Activated CD4-positive, CD25-positive, alpha-beta regulatory T cell treated with anti-CD3 and anti-CD28 coated beads, Interleukin-2, amount 50 U/mL, for 16 hours (primary cell): ENCODE results near the gene ABL2.
A peak's percentile ranks its signal among the peaks of the same experiment; 100 is the strongest.

Experiments used
- DNase-seq: peaks from one replicate; pipeline ENCODE4 v3.0.0-alpha.2; 2020; ENCODE audit warnings: low read depth, low spot score

ABL2 gene

DNA sequence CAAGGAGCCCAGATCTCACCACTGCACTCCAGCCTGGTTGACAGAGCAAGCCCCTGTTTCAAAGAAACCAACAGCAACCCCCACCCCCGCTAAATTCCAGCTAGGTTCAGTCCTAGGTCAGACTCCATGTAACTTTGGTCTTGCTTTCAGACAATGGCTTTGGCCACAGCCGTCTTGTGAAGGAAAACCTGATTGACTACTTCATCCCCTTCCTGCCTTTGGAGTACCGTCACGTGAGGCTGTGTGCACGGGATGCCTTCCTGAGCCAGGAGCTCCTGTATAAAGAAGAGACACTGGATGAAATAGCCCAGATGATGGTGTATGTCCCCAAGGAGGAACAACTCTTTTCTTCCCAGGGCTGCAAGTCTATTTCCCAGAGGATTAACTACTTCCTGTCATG, 134.7 kb downstream of the ABL2 start:
- DNase-seq: no peak

DNA sequence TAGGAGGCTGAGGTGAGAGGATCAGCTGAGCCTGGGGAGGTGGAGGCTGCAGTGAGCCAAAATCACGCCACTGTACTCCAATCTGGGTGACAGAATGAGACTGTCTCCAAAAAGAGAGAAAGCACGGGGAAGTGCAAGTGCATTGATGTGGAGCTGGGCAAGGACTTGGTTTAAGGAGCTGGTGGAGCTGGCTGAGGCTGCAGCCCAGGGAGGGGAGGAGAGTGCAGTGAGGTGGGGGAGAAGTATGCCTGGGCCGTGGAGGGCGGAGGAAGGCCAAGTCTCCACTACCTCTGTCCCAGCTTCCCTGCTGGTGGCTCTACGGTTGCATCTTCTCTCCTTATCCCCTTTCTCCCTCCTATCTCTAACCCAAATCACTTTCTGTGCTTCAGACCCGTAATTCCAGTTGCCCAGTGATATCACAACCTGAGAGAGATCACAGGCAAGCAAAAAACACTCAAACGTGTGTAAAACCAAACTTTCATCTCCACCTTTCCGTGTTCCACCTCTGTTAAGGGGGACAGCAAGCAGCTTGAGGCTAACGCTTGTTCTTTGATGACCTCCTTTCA, 136.5 kb downstream of the ABL2 start:
- no peak for DNase-seq

DNA sequence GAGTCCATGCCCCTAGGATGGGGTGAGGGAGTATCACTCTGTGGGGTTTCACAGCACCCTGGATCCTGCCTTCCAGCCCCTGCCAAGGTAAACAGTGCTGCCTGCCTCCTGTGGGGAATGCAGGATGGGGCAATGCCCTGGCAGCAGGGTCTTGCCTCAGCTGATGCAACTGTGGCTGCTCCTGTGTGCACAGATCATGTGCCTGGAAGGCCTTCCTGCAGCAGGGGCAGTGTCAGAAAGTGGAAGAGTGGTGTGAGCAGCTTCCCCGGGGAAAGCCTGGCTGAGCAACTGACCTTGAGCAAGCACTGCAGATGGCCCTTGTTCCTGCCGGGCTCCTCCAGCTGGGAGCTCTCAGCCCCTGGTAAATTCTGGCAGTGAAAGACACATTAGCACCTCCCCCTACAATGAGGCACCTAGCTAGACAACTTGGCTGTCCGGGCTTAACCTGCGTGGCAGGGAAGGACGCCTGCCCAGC, 137.7 kb downstream of the ABL2 start:
- no peak for DNase-seq

DNA sequence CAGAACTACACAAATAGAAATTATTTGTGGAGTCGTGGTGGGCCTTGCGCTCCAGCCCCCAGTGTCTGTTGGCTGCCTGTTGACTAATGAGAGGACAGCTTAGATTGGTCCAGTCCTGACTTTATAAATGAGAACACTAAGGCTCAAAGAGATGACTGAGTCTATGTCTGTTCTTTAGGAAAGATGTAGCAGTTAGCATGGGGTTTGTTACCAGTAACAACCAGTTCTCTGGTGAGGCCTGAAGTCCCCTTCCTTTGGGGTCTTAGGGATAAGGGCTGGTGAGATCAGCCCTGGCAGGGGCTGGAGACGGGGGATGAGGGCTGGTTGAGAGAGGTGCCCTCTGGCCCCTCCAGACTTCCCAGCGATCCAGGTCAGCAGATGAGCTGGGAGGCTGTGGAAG, 138.6 kb downstream of the ABL2 start:
- no peak for DNase-seq

DNA sequence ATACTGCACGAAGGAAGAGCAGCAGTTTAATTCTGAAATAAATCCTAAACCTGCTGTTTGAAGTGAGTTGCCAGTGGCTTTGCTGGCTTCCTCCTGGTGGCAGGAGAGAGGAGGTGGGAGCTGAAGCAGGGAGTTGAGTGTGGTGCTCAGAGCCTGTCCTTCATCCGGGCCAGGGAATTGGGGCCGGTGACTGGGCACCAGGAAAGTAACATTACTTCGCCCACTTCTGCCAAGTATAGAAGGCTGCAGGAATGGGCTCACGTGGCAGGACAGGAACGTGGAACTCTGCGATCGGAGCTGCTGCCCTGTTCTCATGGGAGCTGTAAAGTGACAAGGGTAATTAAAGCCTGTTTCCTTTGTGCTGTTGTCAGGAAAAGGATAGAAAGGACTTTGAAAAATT, 139.0 kb downstream of the ABL2 start:
- DNase-seq: no peak

DNA sequence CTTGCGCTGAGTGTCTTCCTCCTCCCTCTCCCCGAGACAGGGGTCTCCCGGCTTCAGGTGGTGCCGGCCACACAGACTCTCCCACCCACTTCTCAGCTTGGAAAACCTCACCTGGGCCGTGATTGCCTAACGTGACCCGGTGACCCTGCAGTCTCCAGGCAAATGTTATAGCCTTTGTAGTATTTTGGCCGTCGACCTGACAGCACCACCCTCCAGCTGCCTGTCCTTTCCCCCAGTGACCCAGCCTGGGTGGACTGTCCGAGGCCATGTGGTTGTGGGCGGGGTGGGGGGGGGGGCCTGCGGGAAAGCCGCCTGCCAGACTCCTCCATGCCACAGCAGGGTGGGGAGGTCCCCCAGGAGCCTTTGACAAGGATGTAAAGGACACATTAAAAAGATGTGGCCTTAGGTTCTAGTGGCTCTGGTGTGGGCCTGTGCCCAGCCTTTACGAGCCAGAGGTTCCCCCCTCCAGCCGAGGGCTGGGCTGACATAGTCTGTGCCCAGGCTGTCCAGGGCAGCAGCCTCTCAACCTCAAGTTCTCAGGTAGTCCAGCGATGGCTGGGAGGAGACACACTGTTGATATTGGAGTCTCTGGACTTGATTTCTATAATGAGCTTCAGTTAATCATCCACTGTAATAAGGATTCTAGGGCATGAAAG, 139.5 kb downstream of the ABL2 start:
- no peak for DNase-seq

DNA sequence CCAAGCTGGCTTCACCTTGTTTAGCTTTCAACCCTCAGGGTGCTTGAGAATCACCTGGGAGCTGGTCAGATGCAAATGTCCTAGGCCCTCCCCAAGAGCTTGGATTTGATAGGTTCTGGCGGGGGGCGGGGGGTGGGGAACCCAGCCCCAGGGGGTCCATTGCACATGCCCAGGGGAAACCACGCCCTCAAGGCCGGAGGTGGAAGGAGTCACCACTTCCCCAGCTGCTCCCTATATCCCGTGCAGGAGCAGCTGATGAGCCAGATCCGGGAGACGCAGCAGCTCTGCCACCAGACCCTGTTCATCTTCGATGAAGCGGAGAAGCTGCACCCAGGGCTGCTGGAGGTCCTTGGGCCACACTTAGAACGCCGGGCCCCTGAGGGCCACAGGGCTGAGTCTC, 141.8 kb downstream of the ABL2 start:
- DNase-seq: no peak

DNA sequence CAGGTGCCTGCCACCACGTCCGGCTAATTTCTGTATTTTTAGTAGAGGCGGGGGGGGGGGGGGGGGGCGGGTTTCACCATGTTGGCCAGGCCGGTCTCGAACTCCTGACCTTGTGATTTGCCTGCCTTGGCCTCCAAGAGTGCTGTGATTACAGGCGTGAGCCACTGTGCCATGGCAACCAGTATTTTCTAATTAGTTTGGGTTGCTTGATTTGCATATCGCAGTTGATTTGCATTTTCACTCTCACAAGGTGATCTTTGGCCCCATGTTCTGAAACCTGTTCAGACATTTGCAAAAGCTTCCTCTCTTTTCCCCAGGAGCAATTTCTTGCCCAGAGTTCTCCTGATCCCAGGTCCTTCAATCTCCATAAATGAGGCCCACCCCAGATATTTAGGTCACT, 145.9 kb downstream of the ABL2 start:
- no peak for DNase-seq

DNA sequence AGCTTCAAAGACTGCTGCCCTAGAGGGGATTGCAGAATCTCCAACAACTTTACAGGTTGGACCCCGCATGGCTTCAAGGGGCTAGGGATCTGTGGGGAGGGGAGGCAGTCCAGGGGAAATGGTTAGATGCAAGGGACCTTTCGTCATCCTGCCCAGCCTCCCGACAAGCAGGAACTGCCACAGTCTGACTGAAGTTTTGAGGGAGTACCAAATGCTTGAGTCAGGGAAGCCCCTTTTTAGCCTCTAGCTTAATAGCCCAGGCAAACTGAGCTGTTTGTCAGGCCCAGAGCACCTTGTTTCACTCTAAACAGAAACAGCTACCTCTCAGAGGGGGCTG, 146.5 kb downstream of the ABL2 start:
- no peak for DNase-seq

DNA sequence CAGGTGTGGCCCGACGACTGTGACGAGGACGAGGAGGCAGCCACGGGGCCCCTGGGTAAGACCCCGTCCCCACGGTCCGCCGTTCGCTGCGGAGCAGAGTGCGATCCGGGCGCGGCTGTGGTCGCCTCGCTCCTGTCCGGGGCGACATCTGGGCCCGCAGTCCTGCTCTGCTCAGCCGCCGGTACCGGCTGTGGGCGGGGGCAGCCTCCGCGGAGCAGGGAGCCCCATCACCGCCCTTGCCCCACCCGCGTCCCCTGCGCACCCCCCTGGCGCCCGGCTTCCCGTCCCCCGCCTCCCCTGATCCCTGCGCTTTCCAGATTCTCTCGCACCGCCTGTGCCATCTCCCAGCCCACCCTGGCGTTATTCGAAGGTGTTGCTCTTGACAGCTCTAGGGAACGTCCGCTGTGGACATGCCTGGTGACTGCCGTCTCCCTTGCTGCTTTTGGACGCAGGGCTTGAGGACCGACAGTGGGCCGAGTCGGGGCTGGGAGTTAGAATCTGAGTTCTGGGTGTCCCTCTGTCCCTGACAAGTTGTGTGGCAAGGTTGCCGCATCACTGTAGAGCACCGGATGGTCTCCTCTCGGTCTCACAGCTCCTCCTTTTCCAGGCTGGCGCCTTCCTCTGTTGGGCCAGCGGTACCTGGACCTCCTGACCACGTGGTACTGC, 147.0 kb downstream of the ABL2 start:
- DNase-seq: no peak

DNA sequence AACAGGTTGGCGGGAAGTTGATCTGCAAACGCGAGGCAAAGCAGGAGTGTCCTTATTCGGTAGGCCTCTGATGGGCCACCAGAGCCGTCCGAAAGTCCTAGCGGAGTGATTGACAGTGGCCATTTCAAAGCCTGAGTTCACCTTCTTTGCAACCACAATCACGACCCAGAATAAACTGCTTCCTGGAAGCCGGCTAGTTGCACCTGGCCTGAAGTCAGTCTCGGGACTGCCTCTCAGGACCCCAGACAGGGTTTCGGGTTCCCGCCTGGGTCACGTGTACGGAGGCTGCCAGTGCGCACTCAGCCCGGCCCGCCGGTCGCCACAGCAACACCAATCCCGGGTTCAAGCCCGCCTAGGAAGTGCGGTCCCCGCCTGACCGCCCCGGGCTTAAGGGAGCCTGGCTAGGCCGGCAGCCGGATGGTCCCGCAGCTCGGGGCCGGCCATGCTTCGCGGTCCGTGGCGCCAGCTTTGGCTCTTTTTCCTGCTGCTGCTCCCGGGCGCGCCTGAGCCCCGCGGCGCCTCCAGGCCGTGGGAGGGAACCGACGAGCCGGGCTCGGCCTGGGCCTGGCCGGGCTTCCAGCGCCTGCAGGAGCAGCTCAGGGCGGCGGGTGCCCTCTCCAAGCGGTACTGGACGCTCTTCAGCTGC, 147.7 kb downstream of the ABL2 start, which contains the start of gene TOR3A:
TOR3A (plus strand) TSS at position 384 of the 646 bp plus-strand sequence; CDS start at position 443, 59 bp downstream.
- DNase-seq: peak; percentile 29

DNA sequence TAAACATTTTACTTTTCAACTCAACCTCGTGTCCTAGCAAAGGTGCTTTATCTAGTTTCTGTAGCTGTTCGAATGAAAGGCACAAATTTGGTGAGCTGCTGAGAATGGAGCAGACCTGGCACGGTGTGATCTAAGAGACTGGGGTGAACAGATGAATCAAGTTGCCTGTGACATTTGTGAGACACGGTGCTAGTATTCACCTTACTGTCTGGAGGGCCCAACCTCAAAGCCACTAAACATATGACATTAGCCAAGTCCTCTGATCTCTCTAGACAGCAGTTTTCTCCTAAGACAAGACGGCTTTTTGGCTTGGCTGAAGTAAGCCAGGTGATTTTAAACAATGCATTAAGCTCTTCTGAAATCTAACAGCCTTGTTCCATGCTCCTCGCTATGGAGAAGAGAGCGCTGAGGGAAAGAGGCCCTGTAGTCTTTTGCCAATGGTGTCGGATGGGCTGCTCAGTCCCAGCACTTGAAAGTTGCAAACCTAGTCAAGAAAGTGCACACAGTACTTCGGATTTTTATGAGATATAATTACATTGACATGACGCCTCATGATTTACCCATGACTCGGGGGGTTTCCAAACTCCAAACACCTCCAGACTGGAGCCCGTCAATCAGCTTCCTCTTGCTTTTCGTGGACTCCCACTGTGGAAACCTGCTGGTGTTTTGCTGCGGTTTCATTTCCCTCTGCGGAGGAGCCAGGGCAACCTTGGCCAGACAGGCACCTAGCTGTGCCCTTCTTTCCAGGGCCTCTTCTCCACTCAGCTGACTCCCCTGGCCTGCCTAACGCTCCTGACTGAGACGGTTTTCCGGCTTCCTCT, 148.4 kb downstream of the ABL2 start:
- no peak for DNase-seq

DNA sequence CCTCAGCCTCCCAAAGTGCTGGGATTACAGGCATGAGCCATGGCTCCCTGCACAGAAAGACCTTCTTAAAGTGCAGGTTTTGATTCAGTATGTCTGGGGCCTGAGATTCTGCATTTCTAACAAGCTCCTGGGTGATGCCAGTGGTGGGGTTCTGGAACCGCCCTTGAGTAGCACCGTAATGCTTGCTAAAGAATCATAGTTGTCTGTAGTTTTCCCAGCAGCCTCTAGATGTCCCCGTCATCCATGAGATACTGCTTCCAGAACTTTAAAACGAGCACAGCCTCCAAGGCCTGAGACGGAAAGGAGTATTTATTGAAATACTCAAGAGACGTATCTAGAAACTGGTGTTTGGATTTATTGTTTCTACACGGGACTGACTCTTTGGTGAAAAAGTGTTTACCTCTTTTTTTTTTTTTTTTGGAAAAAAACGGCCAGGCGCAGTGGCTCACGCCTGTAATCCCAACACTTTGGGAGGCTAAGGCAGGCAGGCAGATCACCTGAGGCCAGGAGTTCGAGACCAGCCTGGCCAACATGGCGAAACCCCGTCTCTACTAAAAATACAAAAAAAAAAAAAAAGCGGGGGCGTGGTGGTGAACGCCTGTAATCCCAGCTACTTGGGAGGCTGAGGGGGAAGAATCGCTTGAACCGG, 150.2 kb downstream of the ABL2 start:
- peak; percentile 22 for DNase-seq

DNA sequence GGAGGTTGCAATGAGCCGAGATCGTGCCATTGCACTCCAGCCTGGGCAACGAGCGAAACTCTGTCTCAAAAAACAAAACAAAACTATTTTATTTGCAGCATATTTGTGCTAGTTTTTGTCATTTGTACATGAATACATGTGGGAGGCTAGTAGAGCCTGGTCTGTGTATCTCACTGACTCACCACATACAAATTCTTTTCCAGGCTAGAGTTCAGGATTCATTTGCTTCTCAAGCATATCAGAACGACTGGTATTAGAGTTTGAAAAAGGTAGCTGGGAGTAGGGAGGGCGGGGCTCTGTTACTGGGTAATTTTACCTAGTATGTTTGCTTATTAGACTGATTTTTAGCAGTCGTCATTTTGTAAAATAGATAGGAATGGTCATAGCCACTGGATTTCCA, 152.1 kb downstream of the ABL2 start:
- no peak for DNase-seq

DNA sequence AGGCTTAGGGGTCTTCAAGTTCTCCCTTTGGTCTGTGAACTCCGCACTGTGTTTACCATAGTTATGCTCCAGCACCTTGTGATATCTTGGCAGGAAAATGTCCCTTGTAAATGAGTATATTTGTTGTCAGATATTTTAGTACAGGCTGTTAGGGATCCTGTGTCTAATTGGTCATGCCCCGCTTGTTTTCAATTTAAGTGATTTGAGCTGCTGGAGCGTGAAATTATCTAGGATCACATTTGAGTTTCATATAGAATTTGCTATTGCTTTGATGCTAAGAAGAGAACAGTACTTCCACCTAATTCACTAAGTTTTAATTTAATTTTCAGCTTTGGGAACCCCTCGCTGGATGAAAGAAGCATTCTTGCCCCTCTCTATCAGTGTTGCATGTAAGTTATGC, 163.0 kb downstream of the ABL2 start:
- DNase-seq: no peak

DNA sequence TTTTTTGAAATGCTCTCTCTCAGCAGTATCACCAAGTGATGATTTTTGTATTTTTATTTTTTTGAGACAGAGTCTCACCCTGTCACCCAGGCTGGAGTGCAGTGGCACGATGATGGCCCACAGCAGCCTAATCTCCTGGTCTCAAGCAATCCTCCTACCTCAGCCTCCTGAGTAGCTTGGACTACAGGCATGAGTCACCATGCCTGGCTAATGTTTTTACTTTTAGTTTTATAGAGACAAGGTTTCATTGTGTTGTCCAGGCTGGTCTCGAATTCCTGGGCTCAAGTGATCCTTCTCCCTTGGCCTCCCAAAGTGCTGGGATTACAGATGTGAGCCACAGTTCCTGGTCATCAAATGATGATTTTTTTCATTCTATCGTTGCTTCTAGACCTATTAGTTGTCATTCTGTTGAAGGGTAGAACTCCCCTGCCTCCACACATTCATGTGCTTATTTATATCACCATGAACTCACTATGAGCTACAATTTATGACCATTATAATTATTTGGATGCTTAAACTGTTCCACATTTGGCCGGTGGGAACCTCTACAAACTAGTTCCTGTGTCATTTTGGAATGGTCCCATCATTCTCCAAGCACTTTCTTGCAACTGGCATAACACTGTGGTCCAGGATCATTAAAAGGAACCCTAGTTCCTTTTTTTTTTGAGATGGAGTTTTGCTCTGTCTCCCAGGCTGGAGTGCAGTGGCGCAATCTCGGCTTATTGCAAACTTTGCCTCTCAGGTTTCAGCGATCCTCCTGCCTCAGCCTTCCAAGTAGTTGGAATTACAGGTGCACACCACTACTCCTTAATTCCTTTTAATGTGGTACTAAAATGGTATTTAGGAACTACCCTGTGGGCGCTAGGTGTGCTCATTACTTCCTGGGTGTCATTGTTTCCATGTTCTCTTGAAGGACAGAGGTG, 167.9 kb downstream of the ABL2 start:
- no peak for DNase-seq

DNA sequence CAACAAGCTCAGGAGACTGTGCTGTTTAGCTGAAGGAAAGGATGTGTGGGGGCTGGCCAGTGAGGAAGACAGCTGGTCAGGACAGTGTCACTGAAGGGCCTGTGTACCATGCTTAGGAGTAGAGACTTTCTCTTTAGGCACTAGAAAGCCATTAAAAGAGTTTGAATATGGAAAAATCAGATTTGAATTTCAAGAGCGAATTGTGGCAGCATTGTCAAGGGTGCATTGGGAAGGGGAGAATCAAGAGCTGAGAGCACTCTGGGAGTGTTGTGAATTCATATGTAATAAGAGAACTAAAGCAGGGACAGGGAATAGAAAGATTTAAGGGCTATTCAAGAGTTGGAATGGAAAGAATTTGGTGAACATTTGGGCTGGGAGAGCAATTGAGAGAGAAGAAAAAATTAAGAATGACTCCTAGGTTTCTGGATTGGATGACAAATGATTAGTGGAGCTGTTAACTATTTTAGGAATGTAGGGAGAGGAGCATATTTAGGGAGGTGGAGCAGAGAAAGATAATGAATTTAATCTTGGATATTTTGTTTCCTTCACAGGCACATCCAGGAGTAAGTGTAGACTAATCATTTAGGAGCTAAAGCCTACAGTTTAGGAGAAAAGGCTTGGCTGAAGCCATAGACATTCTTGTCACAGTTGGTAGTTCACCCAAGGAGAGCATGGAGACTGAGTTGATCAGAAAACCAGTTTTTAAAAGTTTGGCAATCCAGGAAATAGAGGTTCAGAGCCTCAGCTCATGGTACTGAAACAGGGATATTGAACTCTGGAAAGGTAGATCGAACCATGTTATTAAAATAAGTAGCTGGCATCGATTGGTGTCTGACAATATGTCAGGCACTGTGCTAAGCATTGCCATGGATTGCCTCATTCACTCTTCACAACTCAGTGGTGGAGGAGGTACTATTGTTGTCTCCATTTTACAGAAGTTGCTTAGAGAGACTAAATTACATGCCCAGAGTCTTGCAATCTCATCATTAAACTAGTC, 170.7 kb downstream of the ABL2 start:
- no peak for DNase-seq

DNA sequence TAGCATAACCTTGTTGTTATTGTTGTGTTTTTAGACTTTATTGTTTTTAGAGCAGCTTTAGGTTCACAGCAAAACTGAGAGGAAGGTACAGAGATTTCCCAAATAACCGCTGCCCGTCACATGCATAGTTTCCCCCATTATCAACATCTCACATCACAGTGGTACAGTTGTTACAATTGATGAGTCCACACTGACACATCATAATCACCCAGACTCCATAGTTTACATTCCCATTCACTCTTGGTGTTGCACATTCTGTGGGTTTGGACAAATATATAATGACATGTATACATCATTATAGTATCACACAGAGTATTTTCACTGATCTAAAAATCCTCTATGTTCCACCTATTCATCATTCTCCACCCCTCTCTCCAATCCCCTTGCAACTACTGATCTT, 173.5 kb downstream of the ABL2 start:
- DNase-seq: no peak

DNA sequence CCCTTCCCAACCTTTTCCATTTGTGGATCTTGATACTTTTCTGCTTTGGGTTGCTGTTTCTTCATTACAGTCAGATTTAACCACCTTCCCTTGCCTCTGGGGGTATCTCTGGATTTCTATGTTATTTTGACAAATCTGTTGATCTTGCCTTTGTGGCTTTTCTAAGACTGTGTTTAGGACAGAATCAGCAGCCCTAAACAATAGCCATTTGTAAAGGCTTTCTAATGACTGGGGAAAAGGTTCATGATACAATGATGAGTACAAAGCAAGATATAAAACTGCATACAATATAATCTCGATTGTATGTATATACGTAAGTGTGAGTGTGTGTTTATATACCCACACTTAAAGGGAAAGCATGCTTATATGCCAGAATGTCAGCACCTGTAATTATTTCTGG, 176.0 kb downstream of the ABL2 start:
- DNase-seq: no peak
